ENCODE results near the gene HOXA3.

HOXA3 gene

DNA sequence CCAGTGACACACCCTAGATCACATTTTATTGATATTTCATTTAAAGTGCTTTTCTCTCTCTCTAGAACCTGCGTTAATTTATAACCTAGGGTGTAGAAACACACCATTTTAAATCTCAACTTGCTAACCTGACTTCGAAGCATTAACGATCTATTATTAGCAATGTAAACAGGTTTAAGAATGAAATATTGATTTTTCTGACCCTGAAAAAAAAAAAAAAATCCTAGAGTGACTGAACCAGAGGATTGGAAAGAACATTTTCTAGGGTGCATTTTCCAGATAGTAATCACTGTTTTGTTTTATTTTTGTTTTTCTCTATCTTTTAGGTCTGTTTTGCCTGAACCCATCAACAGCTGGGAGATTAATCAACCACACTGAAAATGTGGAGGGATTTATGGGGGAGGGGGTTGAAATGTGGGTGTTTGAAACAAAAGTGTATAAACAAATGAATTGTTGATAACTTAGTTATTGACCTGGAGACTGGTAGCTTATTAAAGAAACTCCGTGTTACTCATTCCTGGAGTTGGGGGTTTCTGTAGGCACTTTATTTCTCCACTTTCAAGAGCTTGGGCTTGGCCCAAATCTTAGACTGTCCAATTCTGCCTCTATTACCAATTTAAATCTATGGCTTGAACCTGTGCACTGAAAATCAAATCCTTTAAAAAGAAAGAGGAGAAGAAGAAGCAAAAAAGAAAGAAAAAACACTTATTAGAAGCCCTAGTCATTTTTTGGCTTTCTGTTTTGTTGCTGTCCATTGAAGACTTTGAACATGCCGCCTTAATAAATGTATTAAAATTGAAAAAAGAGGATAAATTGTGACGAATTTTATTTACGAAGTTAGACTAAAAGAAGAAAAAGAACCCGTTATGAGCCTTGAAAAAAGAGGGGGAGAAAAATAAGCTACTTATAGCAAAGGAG is 52.7 kb downstream of the HOXA3 start:
- no peak overlapping the region for H3K4me2 ChIP-seq (ENCODE audit: low read length)
- H2BK5ac ChIP-seq (ENCODE audit: low read depth, low read length, poor library complexity), result no peak overlapping the region
- H3K4me1 ChIP-seq (ENCODE audit: control insufficient read depth in 1 of 2, insufficient read depth in 2 of 2, low read length in 2 of 2), result peaks cover 11 to 12% of the 10 kb centered on the region in 2 experiments
- H2AFZ ChIP-seq (ENCODE audit: insufficient read depth, low read length, poor library complexity), result no peak overlapping the region
- H3K14ac ChIP-seq (ENCODE audit: low read length), result no peak overlapping the region
- H3K18ac ChIP-seq (ENCODE audit: low read length), result no peak overlapping the region
- no peak overlapping the region for H4K91ac ChIP-seq (ENCODE audit: low read depth, low read length)
- H3K9me3 ChIP-seq (ENCODE audit: insufficient read depth, low read depth, low read length), result peaks cover 18% of the 10 kb centered on the region
- no peak overlapping the region for H3K9ac ChIP-seq (ENCODE audit: low read length)
- no peak overlapping the region for H3K27ac ChIP-seq (ENCODE audit: low read depth, low read length)
- H3K36me3 ChIP-seq (ENCODE audit: control insufficient read depth in 1 of 2, insufficient read depth in 2 of 2, low read length in 2 of 2), result no peaks in the 10 kb centered on the region
- no peak overlapping the region for H2BK12ac ChIP-seq (ENCODE audit: low read length)
- peaks cover 90% of the 10 kb centered on the region for H3K27me3 ChIP-seq (ENCODE audit: insufficient read depth, low read length)
- no peak overlapping the region for H3K4ac ChIP-seq (ENCODE audit: low read depth, low read length)
- H4K8ac ChIP-seq (ENCODE audit: low read depth, low read length), result no peak overlapping the region
- no peaks in the 10 kb centered on the region for H3K79me1 ChIP-seq (ENCODE audit: low read length)
- no peak overlapping the region for H3K4me3 ChIP-seq (ENCODE audit: low read depth, low read length)
- no peak overlapping the region for H2BK120ac ChIP-seq (ENCODE audit: insufficient read depth, low read length, poor library complexity)
- no CpG with 5 or more reads among the region's 8 CpGs for WGBS (ENCODE audit: extremely low coverage, insufficient coverage, insufficient read length)
- no peak overlapping the region for H2AK5ac ChIP-seq (ENCODE audit: low read length)
- no peaks in the 10 kb centered on the region for H3K79me2 ChIP-seq (ENCODE audit: control insufficient read depth, insufficient read depth, low read length, poor library complexity)
- no peak overlapping the region for H3K23ac ChIP-seq (ENCODE audit: low read length)
- no peak overlapping the region for H4K12ac ChIP-seq (ENCODE audit: low read depth, low read length)
- DNase-seq, result no peak

DNA sequence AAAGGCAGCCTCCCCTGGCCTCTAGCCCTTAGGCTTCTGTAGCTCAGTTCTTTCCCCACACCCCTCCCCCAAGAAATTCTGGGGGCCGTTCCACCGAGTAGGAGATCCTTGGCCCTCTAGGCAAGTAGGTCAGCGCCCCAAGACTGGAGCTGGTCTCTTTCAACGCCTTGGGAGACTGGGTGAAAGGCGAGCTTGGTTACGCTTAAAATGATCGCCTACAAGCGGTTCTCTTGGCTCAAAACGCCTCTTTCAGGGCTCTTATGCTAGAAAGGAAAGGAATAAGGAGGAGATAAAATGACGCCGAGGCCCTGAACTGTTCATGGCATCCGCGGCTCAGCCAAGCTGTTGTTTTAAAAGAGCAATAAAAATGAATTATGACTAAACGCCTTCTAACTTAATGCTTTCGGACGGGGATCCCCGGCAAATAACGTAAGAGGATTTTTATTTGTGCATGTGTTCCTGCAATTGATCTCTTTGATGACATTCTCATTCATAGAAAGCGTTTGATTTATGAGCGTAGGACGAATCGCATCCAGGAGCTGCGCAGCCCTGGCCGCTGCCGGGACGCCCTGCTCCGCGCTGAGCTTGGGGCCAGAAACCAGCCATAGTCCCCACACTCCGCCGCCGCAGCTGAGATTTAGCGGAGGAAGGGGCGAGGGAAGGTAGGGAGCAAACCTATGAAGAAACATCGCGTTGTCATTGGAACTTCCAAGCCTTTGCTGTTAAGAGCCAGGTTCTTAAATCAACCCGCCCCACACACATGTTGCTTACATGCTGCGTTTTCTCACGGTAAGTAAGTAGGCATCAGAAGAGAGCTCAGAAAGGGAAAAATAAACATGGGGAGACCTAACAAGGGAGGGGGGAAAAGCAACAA is 53.6 kb downstream of the HOXA3 start:
- Histone ChIP-seq H3K18ac (ENCODE audit: low read length) (no peak overlapping the region), H3K14ac (ENCODE audit: low read length) (no peak overlapping the region), H2AK5ac (ENCODE audit: low read length) (no peak overlapping the region), H3K36me3 (ENCODE audit: control insufficient read depth in 1 of 2, insufficient read depth in 2 of 2, low read length in 2 of 2) (no peaks in the 10 kb centered on the region), H3K4me2 (ENCODE audit: low read length) (no peak overlapping the region), H3K79me2 (ENCODE audit: control insufficient read depth, insufficient read depth, low read length, poor library complexity) (no peaks in the 10 kb centered on the region), H2AFZ (ENCODE audit: insufficient read depth, low read length, poor library complexity) (no peak overlapping the region), H3K27me3 (ENCODE audit: insufficient read depth, low read length) (peaks cover 90% of the 10 kb centered on the region), H3K4ac (ENCODE audit: low read depth, low read length) (no peak overlapping the region), H3K4me1 (ENCODE audit: control insufficient read depth in 1 of 2, insufficient read depth in 2 of 2, low read length in 2 of 2) (peaks cover 11 to 12% of the 10 kb centered on the region in 2 experiments), H3K79me1 (ENCODE audit: low read length) (no peaks in the 10 kb centered on the region), H2BK120ac (ENCODE audit: insufficient read depth, low read length, poor library complexity) (no peak overlapping the region), H4K12ac (ENCODE audit: low read depth, low read length) (no peak overlapping the region), H3K23ac (ENCODE audit: low read length) (peak overlapping the region; percentile 40), H3K27ac (ENCODE audit: low read depth, low read length) (no peak overlapping the region), H3K4me3 (ENCODE audit: low read depth, low read length) (no peak overlapping the region), H4K91ac (ENCODE audit: low read depth, low read length) (no peak overlapping the region), H4K8ac (ENCODE audit: low read depth, low read length) (no peak overlapping the region), H2BK5ac (ENCODE audit: low read depth, low read length, poor library complexity) (no peak overlapping the region), H3K9ac (ENCODE audit: low read length) (no peak overlapping the region), H3K9me3 (ENCODE audit: insufficient read depth, low read depth, low read length) (peaks cover 17% of the 10 kb centered on the region), H2BK12ac (ENCODE audit: low read length) (no peak overlapping the region)
- DNase-seq, result no peak
- WGBS (ENCODE audit: extremely low coverage, insufficient coverage, insufficient read length), result no CpG with 5 or more reads among the region's 38 CpGs

DNA sequence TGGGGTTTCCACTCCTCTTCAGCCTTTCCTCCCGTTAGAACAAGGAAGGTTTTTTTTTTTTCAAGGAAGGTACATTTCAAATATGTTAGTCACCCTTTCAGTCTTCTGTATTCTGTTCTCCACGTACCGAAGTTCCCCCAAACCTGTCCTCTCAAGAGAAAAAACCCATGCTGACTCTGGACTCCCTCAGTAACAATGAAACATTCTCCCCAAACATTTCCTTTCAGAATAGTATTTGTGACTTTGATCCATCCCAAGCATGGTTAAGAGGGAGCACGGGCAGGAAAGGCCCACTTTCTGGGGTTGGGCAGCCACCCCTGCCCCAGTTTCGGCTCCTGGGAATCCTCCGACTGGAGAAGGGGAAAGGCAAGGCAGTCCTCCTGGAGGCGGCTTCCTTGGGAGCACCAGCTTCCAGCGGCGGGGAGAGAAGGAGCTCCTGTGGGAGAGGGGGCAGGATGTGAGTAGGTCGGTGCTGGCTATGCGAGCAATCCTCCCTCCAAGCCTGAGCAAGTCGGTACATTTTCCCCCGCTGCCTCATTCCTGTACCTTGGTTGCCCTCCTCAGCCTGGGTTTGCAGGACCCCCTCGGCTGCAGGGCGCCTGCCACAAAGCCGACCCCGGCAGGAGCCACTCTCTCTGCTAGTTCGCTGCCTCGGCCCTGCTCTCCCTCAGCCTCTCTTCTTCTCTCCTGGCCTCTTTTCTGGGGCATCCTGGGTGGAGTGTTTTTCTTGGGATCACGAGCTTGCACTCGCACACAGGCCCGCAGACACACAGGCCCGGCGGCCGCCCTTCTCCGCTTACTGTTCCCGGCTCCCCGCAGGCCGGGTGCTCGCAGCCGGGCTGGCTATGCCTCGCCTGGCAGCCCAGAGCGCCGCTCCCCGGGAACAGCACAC is 54.5 kb downstream of the HOXA3 start:
- Histone ChIP-seq H4K91ac (ENCODE audit: low read depth, low read length) (no peak overlapping the region), H2BK5ac (ENCODE audit: low read depth, low read length, poor library complexity) (no peak overlapping the region), H2BK120ac (ENCODE audit: insufficient read depth, low read length, poor library complexity) (no peak overlapping the region), H2AFZ (ENCODE audit: insufficient read depth, low read length, poor library complexity) (no peak overlapping the region), H3K23ac (ENCODE audit: low read length) (no peak overlapping the region), H3K4me1 (ENCODE audit: control insufficient read depth in 1 of 2, insufficient read depth in 2 of 2, low read length in 2 of 2) (peaks cover 11 to 12% of the 10 kb centered on the region in 2 experiments), H4K12ac (ENCODE audit: low read depth, low read length) (no peak overlapping the region), H3K18ac (ENCODE audit: low read length) (no peak overlapping the region), H4K8ac (ENCODE audit: low read depth, low read length) (no peak overlapping the region), H3K27ac (ENCODE audit: low read depth, low read length) (no peak overlapping the region), H3K4me2 (ENCODE audit: low read length) (no peak overlapping the region), H3K4ac (ENCODE audit: low read depth, low read length) (no peak overlapping the region), H3K14ac (ENCODE audit: low read length) (no peak overlapping the region), H3K79me1 (ENCODE audit: low read length) (no peaks in the 10 kb centered on the region), H2BK12ac (ENCODE audit: low read length) (no peak overlapping the region), H3K9ac (ENCODE audit: low read length) (no peak overlapping the region), H3K36me3 (ENCODE audit: control insufficient read depth in 1 of 2, insufficient read depth in 2 of 2, low read length in 2 of 2) (no peaks in the 10 kb centered on the region), H3K9me3 (ENCODE audit: insufficient read depth, low read depth, low read length) (peaks cover 16% of the 10 kb centered on the region), H3K27me3 (ENCODE audit: insufficient read depth, low read length) (peaks cover 85% of the 10 kb centered on the region), H3K79me2 (ENCODE audit: control insufficient read depth, insufficient read depth, low read length, poor library complexity) (no peaks in the 10 kb centered on the region), H2AK5ac (ENCODE audit: low read length) (no peak overlapping the region), H3K4me3 (ENCODE audit: low read depth, low read length) (no peak overlapping the region)
- no CpG with 5 or more reads among the region's 35 CpGs for WGBS (ENCODE audit: extremely low coverage, insufficient coverage, insufficient read length)
- DNase-seq, result no peak
